Measurements from ENCODE around the gene ARHGEF4. TPM values are rescaled to one million over a fixed set of nuclear protein-coding genes. Genes with fewer than 3 reads are reported as not detected.

ARHGEF4 gene
- total RNA-seq, 1 experiment from 2014 or later = 0.80 TPM

DNA sequence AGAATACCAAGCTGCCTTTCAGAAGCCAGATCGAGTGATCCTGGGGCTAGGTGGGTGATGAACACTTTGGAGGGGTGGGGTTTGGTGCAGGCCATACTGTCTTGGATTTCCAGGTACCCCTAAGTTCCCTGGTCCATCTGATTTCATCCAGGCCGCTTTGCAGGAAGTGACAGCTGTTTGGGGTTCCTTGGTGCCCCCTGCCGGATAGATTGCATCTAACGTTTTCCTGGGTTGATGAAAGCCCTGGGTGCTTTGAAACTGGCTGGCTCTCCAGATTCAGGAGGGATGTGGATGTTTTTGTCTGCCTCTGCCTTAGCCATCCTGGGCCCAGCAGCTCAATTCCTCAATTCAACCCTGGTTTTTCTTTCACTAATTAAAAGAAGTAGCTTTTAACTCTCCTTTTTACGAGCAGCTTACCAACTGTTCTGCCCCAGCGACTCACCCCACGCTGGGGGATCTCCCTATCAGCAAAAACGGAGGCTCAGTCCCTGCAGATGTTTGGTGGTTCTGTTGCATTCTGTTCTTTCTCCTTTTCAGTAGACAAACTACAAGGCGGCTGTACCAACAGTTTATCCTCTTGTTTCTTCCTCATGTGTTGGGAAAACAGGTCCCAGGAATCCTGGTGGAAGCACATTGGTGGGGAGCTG is 37.1 kb downstream of the ARHGEF4 start:
- BruUV-seq (replicated peaks) = no TSS peak
- in situ Hi-C loops (cut with HindIII; ENCODE audit: low pct_unique_long_range_greater_than_20kb, low sequenced_read_pairs) (no loop called here), intact Hi-C loops (cut with micrococcal nuclease; ENCODE audit: unreplicated experiment) (loop anchor here (1.0 kb wide), 1 partner anchor 77 kb away; no protein-coding TSS in a partner anchor)
- Histone ChIP-seq H3K36me3 (ENCODE audit: control insufficient read depth, insufficient read depth, low read length) (no peaks in the 10 kb centered on the region), H3K4me1 (ENCODE audit: control insufficient read depth, insufficient read depth, low read length) (no peaks in the 10 kb centered on the region), H3K4me3 (ENCODE audit: low read depth in 2 of 2, low read length in 2 of 2) (no peak overlapping the region), H3K27me3 (ENCODE audit: control insufficient read depth, insufficient read depth, low read length) (no peaks in the 10 kb centered on the region), H3K27ac (ENCODE audit: low read length) (no peak overlapping the region), H3K9me3 (ENCODE audit: control insufficient read depth, insufficient read depth, low read depth, low read length) (no peaks in the 10 kb centered on the region)
- CTCF ChIA-PET = interaction anchor here (0.5 to 1.9 kb wide), 4 partner anchors 75 to 84 kb away, joined by 5 to 11 read pairs (median 6); no protein-coding TSS in a partner anchor
- TF ChIP-seq TCF7L2 (IDR thresholded peaks at IDR 0.05; ENCODE audit: low read depth, low read length) (no peak), POLR2AphosphoS5 (IDR thresholded peaks at IDR 0.05; ENCODE audit: low read depth, low read length) (no peak), SIN3A (IDR thresholded peaks at IDR 0.05; ENCODE audit: borderline replicate concordance, insufficient read depth, low read depth, low read length) (no peak)
- TF ChIP-seq, protein P1, sequence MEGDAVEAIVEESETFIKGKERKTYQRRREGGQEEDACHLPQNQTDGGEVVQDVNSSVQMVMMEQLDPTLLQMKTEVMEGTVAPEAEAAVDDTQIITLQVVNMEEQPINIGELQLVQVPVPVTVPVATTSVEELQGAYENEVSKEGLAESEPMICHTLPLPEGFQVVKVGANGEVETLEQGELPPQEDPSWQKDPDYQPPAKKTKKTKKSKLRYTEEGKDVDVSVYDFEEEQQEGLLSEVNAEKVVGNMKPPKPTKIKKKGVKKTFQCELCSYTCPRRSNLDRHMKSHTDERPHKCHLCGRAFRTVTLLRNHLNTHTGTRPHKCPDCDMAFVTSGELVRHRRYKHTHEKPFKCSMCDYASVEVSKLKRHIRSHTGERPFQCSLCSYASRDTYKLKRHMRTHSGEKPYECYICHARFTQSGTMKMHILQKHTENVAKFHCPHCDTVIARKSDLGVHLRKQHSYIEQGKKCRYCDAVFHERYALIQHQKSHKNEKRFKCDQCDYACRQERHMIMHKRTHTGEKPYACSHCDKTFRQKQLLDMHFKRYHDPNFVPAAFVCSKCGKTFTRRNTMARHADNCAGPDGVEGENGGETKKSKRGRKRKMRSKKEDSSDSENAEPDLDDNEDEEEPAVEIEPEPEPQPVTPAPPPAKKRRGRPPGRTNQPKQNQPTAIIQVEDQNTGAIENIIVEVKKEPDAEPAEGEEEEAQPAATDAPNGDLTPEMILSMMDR (IDR thresholded peaks at IDR 0.05) = peak; percentile 85
- TF ChIP-seq, protein P2, sequence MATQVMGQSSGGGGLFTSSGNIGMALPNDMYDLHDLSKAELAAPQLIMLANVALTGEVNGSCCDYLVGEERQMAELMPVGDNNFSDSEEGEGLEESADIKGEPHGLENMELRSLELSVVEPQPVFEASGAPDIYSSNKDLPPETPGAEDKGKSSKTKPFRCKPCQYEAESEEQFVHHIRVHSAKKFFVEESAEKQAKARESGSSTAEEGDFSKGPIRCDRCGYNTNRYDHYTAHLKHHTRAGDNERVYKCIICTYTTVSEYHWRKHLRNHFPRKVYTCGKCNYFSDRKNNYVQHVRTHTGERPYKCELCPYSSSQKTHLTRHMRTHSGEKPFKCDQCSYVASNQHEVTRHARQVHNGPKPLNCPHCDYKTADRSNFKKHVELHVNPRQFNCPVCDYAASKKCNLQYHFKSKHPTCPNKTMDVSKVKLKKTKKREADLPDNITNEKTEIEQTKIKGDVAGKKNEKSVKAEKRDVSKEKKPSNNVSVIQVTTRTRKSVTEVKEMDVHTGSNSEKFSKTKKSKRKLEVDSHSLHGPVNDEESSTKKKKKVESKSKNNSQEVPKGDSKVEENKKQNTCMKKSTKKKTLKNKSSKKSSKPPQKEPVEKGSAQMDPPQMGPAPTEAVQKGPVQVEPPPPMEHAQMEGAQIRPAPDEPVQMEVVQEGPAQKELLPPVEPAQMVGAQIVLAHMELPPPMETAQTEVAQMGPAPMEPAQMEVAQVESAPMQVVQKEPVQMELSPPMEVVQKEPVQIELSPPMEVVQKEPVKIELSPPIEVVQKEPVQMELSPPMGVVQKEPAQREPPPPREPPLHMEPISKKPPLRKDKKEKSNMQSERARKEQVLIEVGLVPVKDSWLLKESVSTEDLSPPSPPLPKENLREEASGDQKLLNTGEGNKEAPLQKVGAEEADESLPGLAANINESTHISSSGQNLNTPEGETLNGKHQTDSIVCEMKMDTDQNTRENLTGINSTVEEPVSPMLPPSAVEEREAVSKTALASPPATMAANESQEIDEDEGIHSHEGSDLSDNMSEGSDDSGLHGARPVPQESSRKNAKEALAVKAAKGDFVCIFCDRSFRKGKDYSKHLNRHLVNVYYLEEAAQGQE (IDR thresholded peaks at IDR 0.05; ENCODE audit: insufficient read depth in 1 of 2, low read depth in 2 of 2, low read length in 1 of 2) = no peak
- DNase-seq (ENCODE audit: low read depth, low spot score) (peak; percentile 30), ATAC-seq (peak; percentile 89)
- POLR2A ChIA-PET = interaction anchor here (0.6 kb wide), 2 partner anchors 245 to 1319 kb away, joined by 3 read pairs; no protein-coding TSS in a partner anchor

DNA sequence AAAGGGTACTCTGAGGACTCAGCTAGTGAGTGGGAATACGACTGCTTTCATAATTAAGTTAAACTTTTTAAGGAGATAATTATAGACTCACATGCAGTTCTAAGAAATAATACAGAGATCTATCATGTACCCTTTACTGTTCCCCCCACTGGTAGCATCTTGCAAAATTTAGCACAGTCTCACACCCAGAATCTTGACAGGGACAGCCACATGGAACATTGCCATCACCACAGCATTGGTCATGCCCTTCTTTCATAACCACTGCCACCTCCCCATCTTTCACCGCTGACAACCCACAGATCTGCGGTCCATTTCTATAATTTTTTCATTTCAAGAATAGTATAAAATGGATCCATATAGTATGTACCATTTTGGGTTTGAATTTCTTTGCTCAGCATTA is 37.8 kb downstream of the ARHGEF4 start:
- no TSS peak for BruUV-seq (replicated peaks)
- H3K9me3 ChIP-seq (ENCODE audit: control insufficient read depth, insufficient read depth, low read depth, low read length) = no peaks in the 10 kb centered on the region
- no peaks in the 10 kb centered on the region for H3K4me1 ChIP-seq (ENCODE audit: control insufficient read depth, insufficient read depth, low read length)
- in situ Hi-C loops (cut with HindIII; ENCODE audit: low pct_unique_long_range_greater_than_20kb, low sequenced_read_pairs) = no loop called here
- CTCF ChIA-PET = interaction anchor here (1.9 kb wide), 1 partner anchor 77 kb away, joined by 11 read pairs; no protein-coding TSS in a partner anchor
- TF ChIP-seq POLR2AphosphoS5 (IDR thresholded peaks at IDR 0.05; ENCODE audit: low read depth, low read length) = no peak
- TF ChIP-seq, protein P1 (IDR thresholded peaks at IDR 0.05) = no peak
- TF ChIP-seq TCF7L2 (IDR thresholded peaks at IDR 0.05; ENCODE audit: low read depth, low read length) = no peak
- TF ChIP-seq SIN3A (IDR thresholded peaks at IDR 0.05; ENCODE audit: borderline replicate concordance, insufficient read depth, low read depth, low read length) = no peak
- TF ChIP-seq, protein P2 (IDR thresholded peaks at IDR 0.05; ENCODE audit: insufficient read depth in 1 of 2, low read depth in 2 of 2, low read length in 1 of 2) = no peak
- no peak overlapping the region for H3K4me3 ChIP-seq (ENCODE audit: low read depth in 2 of 2, low read length in 2 of 2)
- no peak for ATAC-seq
- no peak overlapping the region for H3K27ac ChIP-seq (ENCODE audit: low read length)
- POLR2A ChIA-PET = no interaction called here
- H3K27me3 ChIP-seq (ENCODE audit: control insufficient read depth, insufficient read depth, low read length) = no peaks in the 10 kb centered on the region
- intact Hi-C loops (cut with micrococcal nuclease; ENCODE audit: unreplicated experiment) = no loop called here
- DNase-seq (ENCODE audit: low read depth, low spot score) = no peak
- H3K36me3 ChIP-seq (ENCODE audit: control insufficient read depth, insufficient read depth, low read length) = no peaks in the 10 kb centered on the region
